Loucy (cell line): ENCODE data around the gene ACTL7B.

ENCODE experiments used
- CTCF ChIP-seq: fragments of 200-600 bp; sonication (generic); conservative IDR thresholded peaks from 2 replicates; pipeline ENCODE4 v1.5.1; 2014; ENCODE audit warnings: mild to moderate bottlenecking, antibody characterized with exemption, low read length
- EZH2phosphoT487 ChIP-seq: fragments of 200-600 bp; IDR thresholded peaks from 2 replicates; pipeline ENCODE4 v1.6.1; 2018; ENCODE audit warnings: antibody characterized with exemption, mild to moderate bottlenecking, moderate library complexity, borderline replicate concordance

- no peak for TF ChIP-seq CTCF
- no peak for TF ChIP-seq EZH2phosphoT487
These were observed 17.8 kb downstream of the ACTL7B start for GRCh38 chr9:108838017-108838416.
